HepG2 (cell line): ENCODE data around the gene GCNT2. TPM values are rescaled to one million over a fixed set of nuclear protein-coding genes. Genes with fewer than 3 reads are reported as not detected.
A peak's percentile ranks its signal among the peaks of the same experiment; 100 is the strongest.

Experiments used
- CREM ChIP-seq, 2 experiments: sonication (generic) in 1 of 2; formaldehyde crosslinking in 1 of 2; IDR thresholded peaks; 2 replicates each; pipeline versions ENCODE4 v1.4.0 to v1.6.1; 2016 to 2020; ENCODE audit warnings: antibody characterized with exemption in 1 of 2, mild to moderate bottlenecking in 1 of 2, missing genetic modification reagents in 1 of 2
- KDM3A ChIP-seq: IDR thresholded peaks from 2 replicates; pipeline ENCODE4 v1.6.1; 2018; ENCODE audit warnings: low read depth, missing compliant biosample characterization
- MED1 ChIP-seq: sonication (generic); formaldehyde crosslinking; IDR thresholded peaks from 2 replicates; pipeline ENCODE4 v1.4.0; 2020; ENCODE audit warnings: missing genetic modification reagents
- PRMT3 ChIP-seq: sonication (generic); formaldehyde crosslinking; IDR thresholded peaks from 2 replicates; pipeline ENCODE4 v1.8.1; 2022; ENCODE audit warnings: low read depth, mild to moderate bottlenecking, moderate library complexity, missing genetic modification reagents, borderline replicate concordance
- RARA ChIP-seq: IDR thresholded peaks from 2 replicates; pipeline ENCODE4 v1.6.1; 2016; ENCODE audit warnings: missing genetic modification reagents, missing compliant biosample characterization
- SIN3A ChIP-seq: IDR thresholded peaks from 2 replicates; pipeline ENCODE4 v1.6.1; 2011; ENCODE audit warnings: low read depth, mild to moderate bottlenecking, control low read depth, low read length, borderline replicate concordance
- ZFP41 ChIP-seq: sonication (generic); formaldehyde crosslinking; IDR thresholded peaks from 2 replicates; pipeline ENCODE4 v1.4.0; 2020; ENCODE audit warnings: mild to moderate bottlenecking, missing genetic modification reagents, borderline replicate concordance
- ZNF121 ChIP-seq: sonication (generic); formaldehyde crosslinking; IDR thresholded peaks from 2 replicates; pipeline ENCODE4 v1.5.0; 2020; ENCODE audit warnings: mild to moderate bottlenecking, missing genetic modification reagents
- ZNF335 ChIP-seq: sonication (generic); formaldehyde crosslinking; IDR thresholded peaks from 2 replicates; pipeline ENCODE4 v1.4.0; 2020; ENCODE audit warnings: missing genetic modification reagents
- ZNF556 ChIP-seq: sonication (generic); formaldehyde crosslinking; IDR thresholded peaks from 2 replicates; pipeline ENCODE4 v1.4.0; 2020; ENCODE audit warnings: mild to moderate bottlenecking, missing genetic modification reagents, borderline replicate concordance
- ZNF616 ChIP-seq: sonication (generic); formaldehyde crosslinking; IDR thresholded peaks from 2 replicates; pipeline ENCODE4 v1.5.0; 2020; ENCODE audit warnings: low read depth, mild to moderate bottlenecking, missing genetic modification reagents
- ZNF674 ChIP-seq: sonication (generic); formaldehyde crosslinking; IDR thresholded peaks from 2 replicates; pipeline ENCODE4 v1.5.0; 2020; ENCODE audit warnings: low read depth, mild to moderate bottlenecking, missing genetic modification reagents
- polyA plus RNA-seq, 8 experiments: library from polyadenylated mRNA; depleted of rRNA in 3 of 8; stranded (reverse) in 7 of 8; unstranded in 1 of 8; fragments of >200 nt; fragmentation: Illumina TruSeq in 4 of 8; extraction: Trizol in 4 of 8; gene quantifications; 2 replicates each; pipeline versions ENCODE4 v1.2.1 to v1.2.3, GENCODE V29; 2011 to 2016; ENCODE audit warnings: low read depth in 4 of 8, missing spikeins in 1 of 8, mixed read lengths in 1 of 8; ENCODE audit not compliant: insufficient read depth in 1 of 8
- total RNA-seq, 5 experiments: library from RNA; depleted of rRNA; stranded (reverse); fragments of >200 nt; fragmentation: Illumina TruSeq; extraction: Trizol; gene quantifications; 2 replicates each; pipeline ENCODE4 v1.2.3, GENCODE V29; 2016; ENCODE audit warnings: low read depth in 1 of 5
- TF ChIP-seq, protein P1 (sequence below): IDR thresholded peaks from 2 replicates; pipeline ENCODE4 v1.6.1; 2016; ENCODE audit warnings: low read depth, missing genetic modification reagents, missing compliant biosample characterization
- TF ChIP-seq, protein P2 (sequence below): sonication (generic); formaldehyde crosslinking; IDR thresholded peaks from 2 replicates; pipeline ENCODE4 v1.4.0; 2020; ENCODE audit warnings: missing genetic modification reagents
- TF ChIP-seq, protein P3 (sequence below): sonication (generic); formaldehyde crosslinking; IDR thresholded peaks from 2 replicates; pipeline ENCODE4 v1.5.0; 2020; ENCODE audit warnings: mild to moderate bottlenecking, missing genetic modification reagents, borderline replicate concordance

Gene GCNT2
- total and polyA plus RNA-seq, 2 of the 13 experiments (the other 11 are each of a cell fraction or from before 2014, with no cell fraction given) = 11.8 to 31.9 TPM

DNA sequence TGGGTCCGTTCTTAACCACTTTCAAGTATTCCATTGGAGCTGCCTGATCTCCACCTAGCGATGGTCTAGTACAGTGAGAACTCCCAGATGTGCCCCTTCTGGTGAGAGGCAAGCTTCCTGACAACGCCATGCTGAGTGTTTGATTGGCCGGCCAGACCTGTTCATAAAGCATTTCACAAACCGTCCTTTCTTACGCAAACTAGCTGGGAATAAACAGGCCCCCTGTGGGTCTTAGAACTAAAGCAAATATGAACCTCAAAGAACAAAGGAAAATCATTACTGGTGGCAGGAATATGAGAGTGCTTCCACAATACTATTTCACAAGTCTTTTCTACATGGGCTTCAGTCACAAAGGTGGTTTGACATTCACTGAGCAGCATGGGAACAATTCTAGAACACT is 15.6 kb upstream of the GCNT2 start (continued):
- TF ChIP-seq, protein P1, sequence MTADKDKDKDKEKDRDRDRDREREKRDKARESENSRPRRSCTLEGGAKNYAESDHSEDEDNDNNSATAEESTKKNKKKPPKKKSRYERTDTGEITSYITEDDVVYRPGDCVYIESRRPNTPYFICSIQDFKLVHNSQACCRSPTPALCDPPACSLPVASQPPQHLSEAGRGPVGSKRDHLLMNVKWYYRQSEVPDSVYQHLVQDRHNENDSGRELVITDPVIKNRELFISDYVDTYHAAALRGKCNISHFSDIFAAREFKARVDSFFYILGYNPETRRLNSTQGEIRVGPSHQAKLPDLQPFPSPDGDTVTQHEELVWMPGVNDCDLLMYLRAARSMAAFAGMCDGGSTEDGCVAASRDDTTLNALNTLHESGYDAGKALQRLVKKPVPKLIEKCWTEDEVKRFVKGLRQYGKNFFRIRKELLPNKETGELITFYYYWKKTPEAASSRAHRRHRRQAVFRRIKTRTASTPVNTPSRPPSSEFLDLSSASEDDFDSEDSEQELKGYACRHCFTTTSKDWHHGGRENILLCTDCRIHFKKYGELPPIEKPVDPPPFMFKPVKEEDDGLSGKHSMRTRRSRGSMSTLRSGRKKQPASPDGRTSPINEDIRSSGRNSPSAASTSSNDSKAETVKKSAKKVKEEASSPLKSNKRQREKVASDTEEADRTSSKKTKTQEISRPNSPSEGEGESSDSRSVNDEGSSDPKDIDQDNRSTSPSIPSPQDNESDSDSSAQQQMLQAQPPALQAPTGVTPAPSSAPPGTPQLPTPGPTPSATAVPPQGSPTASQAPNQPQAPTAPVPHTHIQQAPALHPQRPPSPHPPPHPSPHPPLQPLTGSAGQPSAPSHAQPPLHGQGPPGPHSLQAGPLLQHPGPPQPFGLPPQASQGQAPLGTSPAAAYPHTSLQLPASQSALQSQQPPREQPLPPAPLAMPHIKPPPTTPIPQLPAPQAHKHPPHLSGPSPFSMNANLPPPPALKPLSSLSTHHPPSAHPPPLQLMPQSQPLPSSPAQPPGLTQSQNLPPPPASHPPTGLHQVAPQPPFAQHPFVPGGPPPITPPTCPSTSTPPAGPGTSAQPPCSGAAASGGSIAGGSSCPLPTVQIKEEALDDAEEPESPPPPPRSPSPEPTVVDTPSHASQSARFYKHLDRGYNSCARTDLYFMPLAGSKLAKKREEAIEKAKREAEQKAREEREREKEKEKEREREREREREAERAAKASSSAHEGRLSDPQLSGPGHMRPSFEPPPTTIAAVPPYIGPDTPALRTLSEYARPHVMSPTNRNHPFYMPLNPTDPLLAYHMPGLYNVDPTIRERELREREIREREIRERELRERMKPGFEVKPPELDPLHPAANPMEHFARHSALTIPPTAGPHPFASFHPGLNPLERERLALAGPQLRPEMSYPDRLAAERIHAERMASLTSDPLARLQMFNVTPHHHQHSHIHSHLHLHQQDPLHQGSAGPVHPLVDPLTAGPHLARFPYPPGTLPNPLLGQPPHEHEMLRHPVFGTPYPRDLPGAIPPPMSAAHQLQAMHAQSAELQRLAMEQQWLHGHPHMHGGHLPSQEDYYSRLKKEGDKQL (CRISPR knock-in tag) = peak; percentile 93
- TF ChIP-seq CREM (IDR thresholded peaks at IDR 0.05) = peak; percentile 82
- TF ChIP-seq CREM (CRISPR knock-in tag; IDR thresholded peaks at IDR 0.05) = no peak
- TF ChIP-seq ZNF674 (CRISPR knock-in tag) = no peak
- TF ChIP-seq ZNF335 (CRISPR knock-in tag) = peak; percentile 93
- no peak for TF ChIP-seq PRMT3 (CRISPR knock-in tag)
- 0 out of 2 replicates have a peak, but pooled peaks have one; percentile 55 for TF ChIP-seq KDM3A (CRISPR knock-in tag)
- TF ChIP-seq, protein P2, sequence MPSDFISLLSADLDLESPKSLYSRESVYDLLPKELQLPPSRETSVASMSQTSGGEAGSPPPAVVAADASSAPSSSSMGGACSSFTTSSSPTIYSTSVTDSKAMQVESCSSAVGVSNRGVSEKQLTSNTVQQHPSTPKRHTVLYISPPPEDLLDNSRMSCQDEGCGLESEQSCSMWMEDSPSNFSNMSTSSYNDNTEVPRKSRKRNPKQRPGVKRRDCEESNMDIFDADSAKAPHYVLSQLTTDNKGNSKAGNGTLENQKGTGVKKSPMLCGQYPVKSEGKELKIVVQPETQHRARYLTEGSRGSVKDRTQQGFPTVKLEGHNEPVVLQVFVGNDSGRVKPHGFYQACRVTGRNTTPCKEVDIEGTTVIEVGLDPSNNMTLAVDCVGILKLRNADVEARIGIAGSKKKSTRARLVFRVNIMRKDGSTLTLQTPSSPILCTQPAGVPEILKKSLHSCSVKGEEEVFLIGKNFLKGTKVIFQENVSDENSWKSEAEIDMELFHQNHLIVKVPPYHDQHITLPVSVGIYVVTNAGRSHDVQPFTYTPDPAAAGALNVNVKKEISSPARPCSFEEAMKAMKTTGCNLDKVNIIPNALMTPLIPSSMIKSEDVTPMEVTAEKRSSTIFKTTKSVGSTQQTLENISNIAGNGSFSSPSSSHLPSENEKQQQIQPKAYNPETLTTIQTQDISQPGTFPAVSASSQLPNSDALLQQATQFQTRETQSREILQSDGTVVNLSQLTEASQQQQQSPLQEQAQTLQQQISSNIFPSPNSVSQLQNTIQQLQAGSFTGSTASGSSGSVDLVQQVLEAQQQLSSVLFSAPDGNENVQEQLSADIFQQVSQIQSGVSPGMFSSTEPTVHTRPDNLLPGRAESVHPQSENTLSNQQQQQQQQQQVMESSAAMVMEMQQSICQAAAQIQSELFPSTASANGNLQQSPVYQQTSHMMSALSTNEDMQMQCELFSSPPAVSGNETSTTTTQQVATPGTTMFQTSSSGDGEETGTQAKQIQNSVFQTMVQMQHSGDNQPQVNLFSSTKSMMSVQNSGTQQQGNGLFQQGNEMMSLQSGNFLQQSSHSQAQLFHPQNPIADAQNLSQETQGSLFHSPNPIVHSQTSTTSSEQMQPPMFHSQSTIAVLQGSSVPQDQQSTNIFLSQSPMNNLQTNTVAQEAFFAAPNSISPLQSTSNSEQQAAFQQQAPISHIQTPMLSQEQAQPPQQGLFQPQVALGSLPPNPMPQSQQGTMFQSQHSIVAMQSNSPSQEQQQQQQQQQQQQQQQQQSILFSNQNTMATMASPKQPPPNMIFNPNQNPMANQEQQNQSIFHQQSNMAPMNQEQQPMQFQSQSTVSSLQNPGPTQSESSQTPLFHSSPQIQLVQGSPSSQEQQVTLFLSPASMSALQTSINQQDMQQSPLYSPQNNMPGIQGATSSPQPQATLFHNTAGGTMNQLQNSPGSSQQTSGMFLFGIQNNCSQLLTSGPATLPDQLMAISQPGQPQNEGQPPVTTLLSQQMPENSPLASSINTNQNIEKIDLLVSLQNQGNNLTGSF (CRISPR knock-in tag) = no peak
- TF ChIP-seq RARA (CRISPR knock-in tag) = peak; percentile 77
- peak; percentile 67 for TF ChIP-seq MED1 (CRISPR knock-in tag)
- no peak for TF ChIP-seq SIN3A
- TF ChIP-seq ZNF556 (CRISPR knock-in tag) = no peak
- TF ChIP-seq ZNF121 (CRISPR knock-in tag) = no peak
- TF ChIP-seq, protein P3, sequence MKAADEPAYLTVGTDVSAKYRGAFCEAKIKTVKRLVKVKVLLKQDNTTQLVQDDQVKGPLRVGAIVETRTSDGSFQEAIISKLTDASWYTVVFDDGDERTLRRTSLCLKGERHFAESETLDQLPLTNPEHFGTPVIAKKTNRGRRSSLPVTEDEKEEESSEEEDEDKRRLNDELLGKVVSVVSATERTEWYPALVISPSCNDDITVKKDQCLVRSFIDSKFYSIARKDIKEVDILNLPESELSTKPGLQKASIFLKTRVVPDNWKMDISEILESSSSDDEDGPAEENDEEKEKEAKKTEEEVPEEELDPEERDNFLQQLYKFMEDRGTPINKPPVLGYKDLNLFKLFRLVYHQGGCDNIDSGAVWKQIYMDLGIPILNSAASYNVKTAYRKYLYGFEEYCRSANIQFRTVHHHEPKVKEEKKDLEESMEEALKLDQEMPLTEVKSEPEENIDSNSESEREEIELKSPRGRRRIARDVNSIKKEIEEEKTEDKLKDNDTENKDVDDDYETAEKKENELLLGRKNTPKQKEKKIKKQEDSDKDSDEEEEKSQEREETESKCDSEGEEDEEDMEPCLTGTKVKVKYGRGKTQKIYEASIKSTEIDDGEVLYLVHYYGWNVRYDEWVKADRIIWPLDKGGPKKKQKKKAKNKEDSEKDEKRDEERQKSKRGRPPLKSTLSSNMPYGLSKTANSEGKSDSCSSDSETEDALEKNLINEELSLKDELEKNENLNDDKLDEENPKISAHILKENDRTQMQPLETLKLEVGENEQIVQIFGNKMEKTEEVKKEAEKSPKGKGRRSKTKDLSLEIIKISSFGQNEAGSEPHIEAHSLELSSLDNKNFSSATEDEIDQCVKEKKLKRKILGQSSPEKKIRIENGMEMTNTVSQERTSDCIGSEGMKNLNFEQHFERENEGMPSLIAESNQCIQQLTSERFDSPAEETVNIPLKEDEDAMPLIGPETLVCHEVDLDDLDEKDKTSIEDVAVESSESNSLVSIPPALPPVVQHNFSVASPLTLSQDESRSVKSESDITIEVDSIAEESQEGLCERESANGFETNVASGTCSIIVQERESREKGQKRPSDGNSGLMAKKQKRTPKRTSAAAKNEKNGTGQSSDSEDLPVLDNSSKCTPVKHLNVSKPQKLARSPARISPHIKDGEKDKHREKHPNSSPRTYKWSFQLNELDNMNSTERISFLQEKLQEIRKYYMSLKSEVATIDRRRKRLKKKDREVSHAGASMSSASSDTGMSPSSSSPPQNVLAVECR (CRISPR knock-in tag) = no peak; the same call in 1 of the 2 replicates
- no peak for TF ChIP-seq ZNF616 (CRISPR knock-in tag)
- no peak for TF ChIP-seq ZFP41 (CRISPR knock-in tag)
